ENCODE results near the gene DNAH14. TPM values are rescaled to one million over a fixed set of nuclear protein-coding genes. Genes with fewer than 3 reads are reported as not detected.

Gene DNAH14
- total and polyA plus RNA-seq, 9 donors = 3.7 to 61.4 (median 24.2) TPM

DNA sequence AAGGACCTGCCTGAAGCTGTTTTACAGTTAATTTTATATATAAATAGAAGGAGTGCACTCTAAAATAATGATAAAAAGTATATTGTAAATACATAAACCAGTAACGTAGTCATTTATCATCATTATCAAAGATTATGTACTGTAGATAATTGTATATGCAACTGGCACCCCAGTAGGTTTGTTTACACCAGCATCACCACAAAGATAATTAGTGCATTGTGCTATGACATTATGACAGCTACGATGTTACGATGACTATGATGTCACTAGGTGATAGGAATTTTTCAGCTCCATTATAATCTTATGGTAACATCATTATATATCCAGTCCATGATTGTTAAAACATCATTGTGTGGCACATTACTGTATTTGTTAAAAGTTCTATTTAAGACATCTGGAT lies 313.1 kb downstream of the DNAH14 start:
- no peaks in the 10 kb centered on the region for H3K36me3 ChIP-seq
- WGBS, 3 donors = 91 to 92% (median 92%) methylated on average over 3 of the region's 3 CpGs
- intact Hi-C loops (cut with DNase I) = no loop called here
- no peak overlapping the region for H3K4me3 ChIP-seq
- DNase-seq = no peak
- H3K9me3 ChIP-seq = no peaks in the 10 kb centered on the region
- no peak overlapping the region for H3K27ac ChIP-seq
- no peaks in the 10 kb centered on the region for H3K4me1 ChIP-seq (ENCODE audit: insufficient read depth)
- H3K27me3 ChIP-seq = no peaks in the 10 kb centered on the region
- no peak for TF ChIP-seq EP300 (IDR thresholded peaks at IDR 0.05)
- TF ChIP-seq POLR2A (IDR thresholded peaks at IDR 0.05) = no peak
- TF ChIP-seq, protein P1, sequence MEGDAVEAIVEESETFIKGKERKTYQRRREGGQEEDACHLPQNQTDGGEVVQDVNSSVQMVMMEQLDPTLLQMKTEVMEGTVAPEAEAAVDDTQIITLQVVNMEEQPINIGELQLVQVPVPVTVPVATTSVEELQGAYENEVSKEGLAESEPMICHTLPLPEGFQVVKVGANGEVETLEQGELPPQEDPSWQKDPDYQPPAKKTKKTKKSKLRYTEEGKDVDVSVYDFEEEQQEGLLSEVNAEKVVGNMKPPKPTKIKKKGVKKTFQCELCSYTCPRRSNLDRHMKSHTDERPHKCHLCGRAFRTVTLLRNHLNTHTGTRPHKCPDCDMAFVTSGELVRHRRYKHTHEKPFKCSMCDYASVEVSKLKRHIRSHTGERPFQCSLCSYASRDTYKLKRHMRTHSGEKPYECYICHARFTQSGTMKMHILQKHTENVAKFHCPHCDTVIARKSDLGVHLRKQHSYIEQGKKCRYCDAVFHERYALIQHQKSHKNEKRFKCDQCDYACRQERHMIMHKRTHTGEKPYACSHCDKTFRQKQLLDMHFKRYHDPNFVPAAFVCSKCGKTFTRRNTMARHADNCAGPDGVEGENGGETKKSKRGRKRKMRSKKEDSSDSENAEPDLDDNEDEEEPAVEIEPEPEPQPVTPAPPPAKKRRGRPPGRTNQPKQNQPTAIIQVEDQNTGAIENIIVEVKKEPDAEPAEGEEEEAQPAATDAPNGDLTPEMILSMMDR (IDR thresholded peaks at IDR 0.05) = no peak

GRCh38 chr1:225250432-225250831 lies 321.0 kb downstream of the DNAH14 start:
- H3K36me3 ChIP-seq = no peaks in the 10 kb centered on the region
- H3K4me1 ChIP-seq (ENCODE audit: insufficient read depth) = no peaks in the 10 kb centered on the region
- intact Hi-C loops (cut with DNase I) = no loop called here
- H3K9me3 ChIP-seq = no peaks in the 10 kb centered on the region
- no peaks in the 10 kb centered on the region for H3K27me3 ChIP-seq
- no peak for TF ChIP-seq EP300 (IDR thresholded peaks at IDR 0.05)
- no peak for TF ChIP-seq POLR2A (IDR thresholded peaks at IDR 0.05)
- TF ChIP-seq, protein P1 (IDR thresholded peaks at IDR 0.05) = no peak
- H3K27ac ChIP-seq = no peak overlapping the region
- H3K4me3 ChIP-seq = no peak overlapping the region
- WGBS, 3 donors = 82 to 88% (median 83%) methylated on average over 4 of the region's 4 CpGs
- no peak for DNase-seq

- Histone ChIP-seq H3K9me3 (no peaks in the 10 kb centered on the region), H3K4me1 (ENCODE audit: insufficient read depth) (no peaks in the 10 kb centered on the region), H3K27me3 (no peaks in the 10 kb centered on the region), H3K4me3 (no peak overlapping the region), H3K36me3 (no peaks in the 10 kb centered on the region), H3K27ac (no peak overlapping the region)
- TF ChIP-seq EP300 (IDR thresholded peaks at IDR 0.05) (no peak), POLR2A (IDR thresholded peaks at IDR 0.05) (no peak)
- TF ChIP-seq, protein P1 (IDR thresholded peaks at IDR 0.05) = no peak
- intact Hi-C loops (cut with DNase I) = no loop called here
- 86 to 89% (median 88%) methylated on average over 4 of the region's 4 CpGs for WGBS, 3 donors
- no peak for DNase-seq
Measured at GRCh38 chr1:225253173-225253572, 323.7 kb downstream of the DNAH14 start.

- no peak overlapping the region for H3K4me3 ChIP-seq
- H3K4me1 ChIP-seq (ENCODE audit: insufficient read depth) = no peaks in the 10 kb centered on the region
- H3K27ac ChIP-seq = no peak overlapping the region
- no peaks in the 10 kb centered on the region for H3K9me3 ChIP-seq
- TF ChIP-seq, protein P1 (IDR thresholded peaks at IDR 0.05) = no peak
- TF ChIP-seq EP300 (IDR thresholded peaks at IDR 0.05) (no peak), POLR2A (IDR thresholded peaks at IDR 0.05) (no peak)
- H3K27me3 ChIP-seq = no peaks in the 10 kb centered on the region
- WGBS, 3 donors = 91 to 98% (median 94%) methylated on average over 3 of the region's 3 CpGs
- intact Hi-C loops (cut with DNase I) = no loop called here
- DNase-seq = no peak
- no peaks in the 10 kb centered on the region for H3K36me3 ChIP-seq
Measured at GRCh38 chr1:225253784-225254183, 324.3 kb downstream of the DNAH14 start.
